ENCODE results near the gene NUAK2.

Gene NUAK2

DNA sequence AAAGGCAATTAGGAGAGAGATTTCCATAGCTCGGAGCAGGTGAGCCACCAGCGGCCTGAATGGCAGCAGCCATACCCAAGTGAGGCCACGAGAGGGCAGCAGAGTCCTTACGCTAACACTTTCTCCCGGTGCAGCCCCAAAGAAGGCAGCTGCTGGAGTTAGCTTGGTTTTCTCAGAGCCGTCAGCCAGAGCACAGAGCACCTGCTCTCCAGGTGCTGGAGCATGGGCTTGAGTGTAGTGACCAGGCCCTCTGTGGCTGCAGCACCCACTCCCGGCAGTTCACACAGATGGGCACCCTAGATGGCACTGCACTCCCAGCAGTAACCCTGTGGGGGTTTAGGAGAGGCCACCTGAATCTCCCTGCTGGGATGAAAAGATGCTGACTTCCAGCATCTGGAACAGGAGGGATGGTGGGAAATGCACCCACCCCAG lies 48.0 kb downstream of the NUAK2 start:
- Histone ChIP-seq H3K36me3 (ENCODE audit: control insufficient read depth in 1 of 2, insufficient read depth in 2 of 2, low read length in 2 of 2) (no peaks in the 10 kb centered on the region), H3K27me3 (ENCODE audit: control insufficient read depth in 1 of 2, insufficient read depth in 2 of 2, low read length in 2 of 2) (no peaks in the 10 kb centered on the region), H3K9ac (ENCODE audit: low read depth in 1 of 2, low read length in 2 of 2) (no peak overlapping the region), H3K4me3 (ENCODE audit: low read depth in 1 of 2, low read length in 2 of 2) (no peak overlapping the region), H3K9me3 (ENCODE audit: control insufficient read depth in 1 of 2, low read length in 2 of 2) (no peaks in the 10 kb centered on the region), H3K27ac (ENCODE audit: low read depth, low read length) (no peak overlapping the region), H3K4me1 (ENCODE audit: control insufficient read depth in 1 of 2, insufficient read depth in 2 of 2, low read length in 2 of 2) (peaks cover 10 to 13% of the 10 kb centered on the region in 2 donors)

DNA sequence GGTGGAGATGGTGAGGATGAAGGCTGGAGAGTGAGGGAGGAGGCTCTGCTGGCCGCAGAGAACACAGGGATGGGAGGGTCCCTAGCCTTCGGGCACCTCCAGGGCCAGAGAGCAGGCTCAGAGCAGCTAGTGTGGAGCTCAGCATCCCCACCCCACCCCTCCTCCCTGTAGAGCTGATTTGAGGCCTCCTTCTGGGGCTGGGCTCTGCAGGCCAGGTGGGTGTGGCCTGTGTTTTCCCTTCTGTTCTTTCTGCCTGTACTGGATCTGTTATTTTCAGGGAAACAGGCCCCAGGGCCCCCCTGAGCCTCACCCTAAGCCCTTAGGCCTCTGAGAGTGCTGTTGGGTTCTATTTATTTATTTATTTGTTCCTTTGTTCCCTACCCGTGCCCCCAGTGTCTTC lies 49.0 kb downstream of the NUAK2 start:
- Histone ChIP-seq H3K9ac (ENCODE audit: low read depth in 1 of 2, low read length in 2 of 2) (no peak overlapping the region), H3K4me3 (ENCODE audit: low read depth in 1 of 2, low read length in 2 of 2) (no peak overlapping the region), H3K27ac (ENCODE audit: low read depth, low read length) (no peak overlapping the region), H3K36me3 (ENCODE audit: control insufficient read depth in 1 of 2, insufficient read depth in 2 of 2, low read length in 2 of 2) (no peaks in the 10 kb centered on the region), H3K27me3 (ENCODE audit: control insufficient read depth in 1 of 2, insufficient read depth in 2 of 2, low read length in 2 of 2) (no peaks in the 10 kb centered on the region), H3K9me3 (ENCODE audit: control insufficient read depth in 1 of 2, low read length in 2 of 2) (no peaks in the 10 kb centered on the region), H3K4me1 (ENCODE audit: control insufficient read depth in 1 of 2, insufficient read depth in 2 of 2, low read length in 2 of 2) (peaks cover 10 to 13% of the 10 kb centered on the region in 2 donors)

- H3K27ac ChIP-seq (ENCODE audit: low read depth, low read length): no peak overlapping the region
- no peaks in the 10 kb centered on the region for H3K9me3 ChIP-seq (ENCODE audit: control insufficient read depth in 1 of 2, low read length in 2 of 2)
- H3K27me3 ChIP-seq (ENCODE audit: control insufficient read depth in 1 of 2, insufficient read depth in 2 of 2, low read length in 2 of 2): no peaks in the 10 kb centered on the region
- H3K9ac ChIP-seq (ENCODE audit: low read depth in 1 of 2, low read length in 2 of 2): no peak overlapping the region
- H3K4me3 ChIP-seq (ENCODE audit: low read depth in 1 of 2, low read length in 2 of 2): no peak overlapping the region
- no peaks in the 10 kb centered on the region for H3K36me3 ChIP-seq (ENCODE audit: control insufficient read depth in 1 of 2, insufficient read depth in 2 of 2, low read length in 2 of 2)
- peaks cover 10 to 13% of the 10 kb centered on the region in 2 donors for H3K4me1 ChIP-seq (ENCODE audit: control insufficient read depth in 1 of 2, insufficient read depth in 2 of 2, low read length in 2 of 2)
These were observed 49.8 kb downstream of the NUAK2 start for GRCh38 chr1:205271745-205272144.

- peaks cover 10 to 13% of the 10 kb centered on the region in 2 donors for H3K4me1 ChIP-seq (ENCODE audit: control insufficient read depth in 1 of 2, insufficient read depth in 2 of 2, low read length in 2 of 2)
- no peak overlapping the region for H3K27ac ChIP-seq (ENCODE audit: low read depth, low read length)
- H3K9me3 ChIP-seq (ENCODE audit: control insufficient read depth in 1 of 2, low read length in 2 of 2): no peaks in the 10 kb centered on the region
These were observed 50.3 kb downstream of the NUAK2 start for GRCh38 chr1:205271277-205271676.

DNA sequence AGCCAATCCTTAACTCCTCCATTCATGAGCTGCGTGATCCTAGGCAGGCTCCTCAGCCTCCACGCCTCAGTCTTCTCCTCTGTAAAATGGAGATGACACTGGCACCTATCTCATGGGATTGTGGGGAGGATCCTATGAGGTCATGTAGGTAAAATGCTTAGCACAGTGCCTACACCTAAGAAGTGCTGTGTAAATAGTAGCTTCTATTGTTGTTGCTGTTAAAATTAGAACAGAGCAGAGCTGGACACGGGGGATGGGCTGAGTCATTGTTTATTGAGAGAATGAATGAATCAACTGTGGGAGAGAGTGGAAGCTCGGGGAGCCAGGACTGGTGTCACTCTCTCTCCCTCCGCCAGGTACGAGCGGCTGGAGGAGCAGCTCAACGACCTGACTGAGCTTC lies 50.8 kb downstream of the NUAK2 start:
- Histone ChIP-seq H3K9me3 (ENCODE audit: control insufficient read depth in 1 of 2, low read length in 2 of 2) (no peaks in the 10 kb centered on the region), H3K4me1 (ENCODE audit: control insufficient read depth in 1 of 2, insufficient read depth in 2 of 2, low read length in 2 of 2) (peaks cover 10 to 13% of the 10 kb centered on the region in 2 donors), H3K27ac (ENCODE audit: low read depth, low read length) (no peak overlapping the region), H3K27me3 (ENCODE audit: control insufficient read depth in 1 of 2, insufficient read depth in 2 of 2, low read length in 2 of 2) (no peaks in the 10 kb centered on the region), H3K4me3 (ENCODE audit: low read depth in 1 of 2, low read length in 2 of 2) (no peak overlapping the region), H3K36me3 (ENCODE audit: control insufficient read depth in 1 of 2, insufficient read depth in 2 of 2, low read length in 2 of 2) (no peaks in the 10 kb centered on the region), H3K9ac (ENCODE audit: low read depth in 1 of 2, low read length in 2 of 2) (no peak overlapping the region)

More at GRCh38 chr1:205271277-205271676, 50.3 kb downstream of the NUAK2 start:
- no peak overlapping the region for H3K9ac ChIP-seq (ENCODE audit: low read depth in 1 of 2, low read length in 2 of 2)
- H3K36me3 ChIP-seq (ENCODE audit: control insufficient read depth in 1 of 2, insufficient read depth in 2 of 2, low read length in 2 of 2): no peaks in the 10 kb centered on the region
- H3K27me3 ChIP-seq (ENCODE audit: control insufficient read depth in 1 of 2, insufficient read depth in 2 of 2, low read length in 2 of 2): no peaks in the 10 kb centered on the region
- H3K4me3 ChIP-seq (ENCODE audit: low read depth in 1 of 2, low read length in 2 of 2): no peak overlapping the region

GRCh38 chr1:205270271-205270670 lies 51.3 kb downstream of the NUAK2 start:
- Histone ChIP-seq H3K36me3 (ENCODE audit: control insufficient read depth in 1 of 2, insufficient read depth in 2 of 2, low read length in 2 of 2) (no peaks in the 10 kb centered on the region), H3K27ac (ENCODE audit: low read depth, low read length) (no peak overlapping the region), H3K4me3 (ENCODE audit: low read depth in 1 of 2, low read length in 2 of 2) (no peak overlapping the region), H3K4me1 (ENCODE audit: control insufficient read depth in 1 of 2, insufficient read depth in 2 of 2, low read length in 2 of 2) (peaks cover 10 to 13% of the 10 kb centered on the region in 2 donors), H3K9me3 (ENCODE audit: control insufficient read depth in 1 of 2, low read length in 2 of 2) (no peaks in the 10 kb centered on the region), H3K9ac (ENCODE audit: low read depth in 1 of 2, low read length in 2 of 2) (no peak overlapping the region), H3K27me3 (ENCODE audit: control insufficient read depth in 1 of 2, insufficient read depth in 2 of 2, low read length in 2 of 2) (no peaks in the 10 kb centered on the region)

DNA sequence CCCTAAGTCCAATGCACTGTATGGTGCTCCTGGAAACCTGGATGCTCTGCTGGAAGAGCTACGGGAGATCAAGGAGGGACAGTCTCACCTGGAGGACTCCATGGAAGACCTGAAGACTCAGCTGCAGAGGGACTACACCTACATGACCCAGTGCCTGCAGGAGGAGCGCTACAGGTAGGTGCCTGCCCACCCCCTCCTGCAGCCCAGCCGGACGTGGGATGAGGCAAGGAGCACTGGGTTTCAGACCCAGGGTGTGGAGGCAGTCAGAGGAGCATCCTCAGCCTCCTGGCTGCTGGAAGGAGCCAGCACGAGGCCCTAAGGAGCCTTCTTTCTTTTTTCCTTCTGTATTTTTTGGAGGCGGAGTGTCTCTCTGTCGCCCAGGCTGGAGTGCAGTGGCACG lies 51.8 kb downstream of the NUAK2 start:
- Histone ChIP-seq H3K9me3 (ENCODE audit: control insufficient read depth in 1 of 2, low read length in 2 of 2) (no peaks in the 10 kb centered on the region), H3K27ac (ENCODE audit: low read depth, low read length) (no peak overlapping the region), H3K9ac (ENCODE audit: low read depth in 1 of 2, low read length in 2 of 2) (no peak overlapping the region), H3K4me1 (ENCODE audit: control insufficient read depth in 1 of 2, insufficient read depth in 2 of 2, low read length in 2 of 2) (peaks cover 10% of the 10 kb centered on the region in 2 donors), H3K27me3 (ENCODE audit: control insufficient read depth in 1 of 2, insufficient read depth in 2 of 2, low read length in 2 of 2) (no peaks in the 10 kb centered on the region), H3K36me3 (ENCODE audit: control insufficient read depth in 1 of 2, insufficient read depth in 2 of 2, low read length in 2 of 2) (no peaks in the 10 kb centered on the region), H3K4me3 (ENCODE audit: low read depth in 1 of 2, low read length in 2 of 2) (no peak overlapping the region)

- no peaks in the 10 kb centered on the region for H3K36me3 ChIP-seq (ENCODE audit: control insufficient read depth in 1 of 2, insufficient read depth in 2 of 2, low read length in 2 of 2)
These were observed 52.5 kb downstream of the NUAK2 start for GRCh38 chr1:205268846-205269680.

DNA sequence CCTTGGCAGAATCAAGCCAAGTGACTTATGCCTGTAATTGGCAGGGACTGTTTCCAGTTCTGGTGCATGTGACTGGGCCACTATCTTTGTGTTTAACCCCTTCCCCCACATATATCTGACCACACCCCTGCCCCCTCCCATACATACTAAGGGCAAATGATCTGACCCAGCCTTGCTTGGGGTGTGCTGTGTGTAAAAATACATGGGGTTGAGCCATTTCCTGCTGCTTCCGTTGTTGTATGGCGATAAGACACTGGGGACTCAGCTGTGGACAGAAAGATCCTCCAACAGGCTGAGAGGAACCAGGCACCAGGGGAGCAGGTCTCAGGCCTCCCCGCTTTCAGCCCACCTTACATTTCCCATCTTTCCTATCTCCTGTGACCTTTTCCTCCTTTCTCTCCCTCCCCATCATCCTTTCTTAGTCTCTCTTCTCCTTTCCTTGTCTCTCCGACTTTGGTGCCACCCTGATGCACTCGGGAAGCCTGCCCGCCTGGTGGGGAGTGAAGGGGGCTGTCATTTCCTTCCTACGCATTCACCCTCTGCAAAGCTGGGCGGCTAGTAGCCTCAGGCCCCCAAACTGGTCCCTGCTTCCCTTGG lies 54.1 kb downstream of the NUAK2 start:
- H3K4me1 ChIP-seq (ENCODE audit: control insufficient read depth in 1 of 2, insufficient read depth in 2 of 2, low read length in 2 of 2): peaks cover 7 to 15% of the 10 kb centered on the region in 2 donors
- H3K27ac ChIP-seq (ENCODE audit: low read depth, low read length): no peak overlapping the region
- no peaks in the 10 kb centered on the region for H3K9me3 ChIP-seq (ENCODE audit: control insufficient read depth in 1 of 2, low read length in 2 of 2)
- no peaks in the 10 kb centered on the region for H3K27me3 ChIP-seq (ENCODE audit: control insufficient read depth in 1 of 2, insufficient read depth in 2 of 2, low read length in 2 of 2)
- no peaks in the 10 kb centered on the region for H3K36me3 ChIP-seq (ENCODE audit: control insufficient read depth in 1 of 2, insufficient read depth in 2 of 2, low read length in 2 of 2)
- H3K4me3 ChIP-seq (ENCODE audit: low read depth in 1 of 2, low read length in 2 of 2): no peak overlapping the region
- no peak overlapping the region for H3K9ac ChIP-seq (ENCODE audit: low read depth in 1 of 2, low read length in 2 of 2)

More at GRCh38 chr1:205268846-205269680, 52.5 kb downstream of the NUAK2 start:
- no peak overlapping the region for H3K4me3 ChIP-seq (ENCODE audit: low read depth in 1 of 2, low read length in 2 of 2)
- H3K4me1 ChIP-seq (ENCODE audit: control insufficient read depth in 1 of 2, insufficient read depth in 2 of 2, low read length in 2 of 2): peaks cover 6 to 10% of the 10 kb centered on the region in 2 donors
- H3K27ac ChIP-seq (ENCODE audit: low read depth, low read length): no peak overlapping the region
- no peaks in the 10 kb centered on the region for H3K9me3 ChIP-seq (ENCODE audit: control insufficient read depth in 1 of 2, low read length in 2 of 2)
- no peaks in the 10 kb centered on the region for H3K27me3 ChIP-seq (ENCODE audit: control insufficient read depth in 1 of 2, insufficient read depth in 2 of 2, low read length in 2 of 2)
- H3K9ac ChIP-seq (ENCODE audit: low read depth in 1 of 2, low read length in 2 of 2): no peak overlapping the region

GRCh38 chr1:205266611-205267305 lies 54.8 kb downstream of the NUAK2 start:
- no peak overlapping the region for H3K4me3 ChIP-seq (ENCODE audit: low read depth in 1 of 2, low read length in 2 of 2)
- peaks cover 7 to 21% of the 10 kb centered on the region in 2 donors for H3K4me1 ChIP-seq (ENCODE audit: control insufficient read depth in 1 of 2, insufficient read depth in 2 of 2, low read length in 2 of 2)
- H3K9ac ChIP-seq (ENCODE audit: low read depth in 1 of 2, low read length in 2 of 2): no peak overlapping the region
- H3K36me3 ChIP-seq (ENCODE audit: control insufficient read depth in 1 of 2, insufficient read depth in 2 of 2, low read length in 2 of 2): no peaks in the 10 kb centered on the region
- H3K27ac ChIP-seq (ENCODE audit: low read depth, low read length): no peak overlapping the region
- H3K27me3 ChIP-seq (ENCODE audit: control insufficient read depth in 1 of 2, insufficient read depth in 2 of 2, low read length in 2 of 2): peaks cover 0 to 4% of the 10 kb centered on the region in 2 donors
- H3K9me3 ChIP-seq (ENCODE audit: control insufficient read depth in 1 of 2, low read length in 2 of 2): no peaks in the 10 kb centered on the region

All from duodenal mucosa (tissue), 2 donors.